ENCODE measurements around the gene COBL.

Gene COBL

DNA sequence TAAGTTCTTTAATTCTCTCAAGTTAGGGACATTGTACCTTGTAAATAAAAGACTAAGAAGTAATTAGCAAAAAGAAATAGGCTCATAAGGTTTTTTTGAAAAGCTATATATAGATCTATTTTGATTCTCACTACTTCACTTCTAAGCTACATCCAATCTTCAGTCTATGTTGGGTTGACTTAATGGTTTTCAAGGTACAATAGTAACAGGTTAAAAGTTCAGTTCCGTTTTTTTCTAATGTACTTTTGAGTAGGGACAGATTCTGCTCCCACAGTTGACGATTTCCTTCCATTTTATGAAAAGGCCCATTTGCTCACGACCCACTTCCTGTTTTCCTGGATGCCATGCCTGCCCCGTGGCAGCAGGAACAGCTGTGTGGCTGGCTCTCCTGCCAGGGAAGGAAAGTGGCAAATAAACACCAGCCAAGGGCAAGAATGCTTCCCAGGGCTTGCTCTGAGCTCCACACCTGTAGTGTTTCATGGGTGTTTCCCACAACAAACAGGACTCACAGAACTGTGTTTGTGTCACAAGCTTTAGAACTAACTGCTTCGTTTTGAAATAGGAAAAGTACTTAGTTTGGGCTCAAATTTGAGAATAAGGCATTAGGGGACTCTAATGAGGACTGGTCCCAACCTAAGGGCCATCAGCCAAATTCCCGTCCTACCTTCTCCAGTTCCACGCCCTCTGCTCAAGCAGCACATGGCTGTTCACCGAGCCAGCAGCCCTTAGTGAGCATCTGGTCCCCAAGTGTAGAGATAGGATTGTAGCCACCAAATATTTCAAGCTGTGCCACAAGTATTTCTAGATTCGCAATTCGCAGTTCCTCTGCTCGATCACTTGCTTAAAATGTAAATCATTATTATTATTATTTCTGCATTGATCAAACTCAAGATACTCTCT is 240.7 kb downstream of the COBL start:
- DNase-seq (ENCODE audit: low spot score): no peak

DNA sequence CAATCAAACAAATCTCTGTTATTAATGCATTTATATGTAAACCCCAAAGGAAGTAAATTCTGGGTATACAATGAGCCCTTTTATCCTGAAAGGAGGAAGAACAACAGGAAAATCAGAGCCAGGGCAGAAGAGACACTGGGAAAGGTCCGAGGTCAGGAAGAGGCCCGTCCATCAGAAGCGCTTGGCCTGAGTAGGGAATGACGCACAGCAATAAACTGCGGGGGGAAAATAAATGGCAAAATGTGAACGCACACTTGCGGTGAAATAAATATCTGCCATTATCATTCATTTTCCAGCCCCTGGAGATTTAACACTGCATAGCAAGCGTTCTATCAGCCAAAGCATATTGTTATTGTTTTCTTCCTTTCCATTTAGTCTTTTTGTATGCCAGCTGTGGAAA is 243.4 kb downstream of the COBL start:
- DNase-seq (ENCODE audit: low spot score): no peak

DNA sequence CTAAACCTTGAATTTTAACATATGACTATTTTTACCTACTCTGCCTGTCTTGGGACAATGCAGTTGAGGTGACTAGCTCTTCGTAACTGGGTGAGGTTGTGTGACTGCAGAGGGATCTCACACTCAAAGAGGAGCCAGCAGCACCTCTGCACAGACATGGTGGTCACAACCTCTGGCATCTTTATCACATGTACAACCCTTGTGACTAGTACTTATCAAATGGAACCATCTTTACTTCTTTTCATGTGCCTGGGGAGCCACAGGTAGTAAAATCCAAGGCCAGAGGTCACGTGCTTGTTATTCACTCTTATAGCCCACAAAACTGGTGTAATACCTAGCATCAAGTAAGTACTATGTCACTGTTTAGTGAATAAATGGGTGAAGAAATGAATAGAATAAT is 244.3 kb downstream of the COBL start:
- no peak for DNase-seq (ENCODE audit: low spot score)

DNA sequence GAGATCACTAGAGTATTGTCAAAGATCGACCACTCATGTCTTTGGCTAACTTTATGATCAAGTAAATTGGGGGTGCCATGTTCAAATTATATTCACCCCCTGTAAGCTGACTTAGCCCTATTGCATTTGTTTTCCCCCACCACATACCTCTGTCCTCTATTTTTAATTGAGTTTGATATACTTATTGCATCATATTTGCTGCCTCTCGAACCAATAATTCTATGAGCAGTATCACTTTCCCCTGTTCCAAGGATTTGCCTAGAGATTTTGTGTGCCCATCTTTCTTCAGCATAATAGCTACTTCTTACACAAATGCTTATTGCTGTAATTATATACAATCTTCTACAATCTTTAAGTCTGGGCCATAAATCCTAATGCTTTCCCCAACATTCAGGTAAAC is 245.2 kb downstream of the COBL start:
- no peak for DNase-seq (ENCODE audit: low spot score)

DNA sequence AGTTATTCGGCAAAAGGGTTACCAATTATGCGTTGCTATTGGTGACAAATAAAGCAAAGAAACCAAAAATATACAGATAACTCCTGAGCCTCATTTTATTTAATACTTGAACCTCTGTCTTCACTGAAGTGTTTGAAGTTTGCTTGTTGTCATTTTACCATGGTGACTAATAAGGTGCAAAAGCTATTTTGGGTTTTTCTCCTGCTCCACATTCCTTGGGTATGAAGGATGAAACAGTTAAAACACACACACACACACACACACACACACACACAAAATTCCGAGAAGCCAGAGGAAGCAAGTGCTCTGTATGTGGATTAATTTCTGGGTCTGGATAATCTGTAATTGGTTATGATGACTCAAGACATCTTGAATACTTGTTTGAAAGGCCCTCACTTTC is 246.5 kb downstream of the COBL start:
- DNase-seq (ENCODE audit: low spot score): no peak

DNA sequence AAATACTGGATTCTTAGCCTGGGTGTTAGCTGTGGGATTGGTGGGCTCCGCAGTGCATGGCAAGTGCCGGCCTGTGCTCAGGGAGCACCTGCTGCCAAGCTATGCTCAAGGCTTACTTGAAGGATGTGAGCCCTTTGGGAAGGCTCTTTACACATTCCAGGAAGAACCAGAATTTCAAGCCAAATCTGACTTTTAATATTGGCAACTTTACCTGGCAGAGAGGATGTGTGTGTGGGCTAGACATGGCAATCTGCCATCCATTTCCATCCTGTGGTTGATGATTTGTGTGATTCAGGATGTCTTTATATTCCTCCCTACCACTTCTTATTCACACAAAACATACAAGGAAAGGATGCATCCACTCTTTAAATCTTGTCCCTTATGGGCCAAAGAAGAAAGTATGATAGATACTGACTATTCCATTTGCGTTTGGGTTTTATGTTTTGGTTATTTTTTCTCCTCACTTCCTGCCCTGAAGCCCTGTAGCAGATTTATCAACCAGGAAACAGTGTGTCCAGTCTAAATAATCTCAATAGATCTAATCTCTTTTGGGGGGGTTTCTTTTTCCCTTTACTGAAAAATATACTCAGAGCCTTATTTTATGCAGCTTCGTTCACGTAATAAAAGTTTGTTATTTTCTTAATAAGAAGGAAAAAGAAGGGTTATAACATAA is 247.1 kb downstream of the COBL start:
- no peak for DNase-seq (ENCODE audit: low spot score)

DNA sequence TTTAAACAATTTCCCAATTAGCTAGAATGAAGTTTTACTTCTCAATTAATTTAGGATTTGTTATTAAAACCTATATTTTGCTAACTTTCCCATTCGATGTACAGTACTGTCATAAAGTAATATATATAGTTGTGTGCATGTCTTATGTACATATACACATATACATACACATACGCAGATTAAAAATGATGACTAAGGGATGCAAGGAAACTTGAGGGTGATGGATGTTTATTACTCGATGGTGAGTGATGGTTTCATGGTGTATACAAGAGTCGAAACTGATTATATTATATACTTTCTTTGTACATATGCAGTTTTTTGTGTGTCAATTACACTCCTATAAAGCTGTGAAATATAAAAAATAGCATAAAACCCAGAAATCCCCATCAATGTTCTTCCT is 248.2 kb downstream of the COBL start:
- no peak for DNase-seq (ENCODE audit: low spot score)

DNA sequence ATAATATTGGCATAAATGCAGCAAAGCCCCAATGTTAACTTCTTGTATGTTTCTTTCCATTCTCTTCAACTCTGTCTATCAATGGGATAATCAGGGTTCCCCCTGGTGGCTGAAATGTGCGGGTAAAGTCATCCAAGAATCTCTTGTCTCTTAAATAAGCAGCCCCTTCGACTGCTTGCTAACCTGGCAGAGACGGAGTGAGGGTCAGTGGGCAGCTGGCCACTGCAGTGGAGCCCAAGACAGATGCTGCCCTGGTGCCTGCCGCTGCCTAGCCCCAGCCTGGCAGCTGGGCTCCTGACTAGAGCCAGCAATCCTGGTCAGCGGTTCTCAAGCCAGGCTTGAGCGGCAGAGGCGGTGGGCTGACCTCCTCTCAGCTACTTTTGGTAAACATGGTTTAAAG is 248.9 kb downstream of the COBL start:
- DNase-seq (ENCODE audit: low spot score): peak; percentile 80

DNA sequence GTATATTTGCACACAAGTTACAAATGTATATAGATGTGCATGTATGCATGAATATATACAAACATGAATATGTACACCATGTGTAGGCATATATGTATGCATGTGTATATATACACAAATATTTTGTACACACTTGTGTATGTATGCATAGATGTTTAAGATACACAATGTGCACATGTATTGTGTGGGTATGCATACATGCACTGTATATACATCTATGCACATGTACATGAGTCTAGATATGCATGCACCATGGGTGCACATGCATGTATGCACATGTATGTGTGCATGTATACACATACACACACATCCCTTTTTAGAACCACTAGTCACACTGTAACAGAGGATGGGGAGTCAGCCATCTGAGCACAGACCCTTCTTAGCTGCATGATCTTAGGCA is 249.4 kb downstream of the COBL start:
- DNase-seq (ENCODE audit: low spot score): no peak

DNA sequence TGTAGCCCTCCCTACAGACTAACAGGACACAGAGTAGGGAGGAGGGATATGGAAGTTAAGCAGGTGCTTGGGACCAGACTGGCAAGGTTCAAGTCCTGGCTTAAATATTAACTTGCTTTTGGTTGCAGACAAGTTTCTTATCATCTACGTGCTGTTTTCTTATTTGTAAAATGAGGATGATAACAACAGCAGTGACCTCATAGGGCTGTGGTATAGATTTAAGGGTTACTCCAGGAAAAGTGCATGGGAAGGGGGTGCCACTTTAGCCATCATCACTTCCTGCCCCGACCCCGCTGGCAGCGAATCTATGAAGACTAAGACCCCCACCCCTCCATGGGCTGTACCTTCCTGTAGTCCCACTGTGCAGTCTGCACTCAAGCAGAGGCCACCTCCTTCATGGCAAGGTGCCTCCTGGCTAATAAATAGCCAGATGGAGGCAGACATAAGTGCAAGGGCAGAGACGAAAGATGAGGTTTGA is 250.2 kb downstream of the COBL start:
- DNase-seq (ENCODE audit: low spot score): no peak

DNA sequence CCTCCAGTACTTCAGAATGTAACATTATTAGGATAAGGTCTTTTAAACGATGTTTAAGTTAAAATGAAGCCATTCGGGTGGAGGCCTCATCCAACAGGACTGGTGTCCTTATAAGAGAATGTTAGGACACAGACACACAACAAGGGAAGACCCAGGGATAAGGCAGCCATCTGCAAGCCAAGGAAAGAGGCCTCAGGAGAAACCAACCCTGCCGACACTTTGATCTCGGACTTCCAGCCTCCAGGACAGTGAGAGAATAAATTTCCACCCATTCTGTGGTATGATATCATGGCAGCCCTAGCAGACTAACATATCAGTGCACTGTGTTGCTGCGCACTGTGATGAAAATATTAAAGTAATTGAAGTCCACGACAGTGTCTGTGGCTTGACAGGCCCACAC is 250.8 kb downstream of the COBL start:
- no peak for DNase-seq (ENCODE audit: low spot score)

DNA sequence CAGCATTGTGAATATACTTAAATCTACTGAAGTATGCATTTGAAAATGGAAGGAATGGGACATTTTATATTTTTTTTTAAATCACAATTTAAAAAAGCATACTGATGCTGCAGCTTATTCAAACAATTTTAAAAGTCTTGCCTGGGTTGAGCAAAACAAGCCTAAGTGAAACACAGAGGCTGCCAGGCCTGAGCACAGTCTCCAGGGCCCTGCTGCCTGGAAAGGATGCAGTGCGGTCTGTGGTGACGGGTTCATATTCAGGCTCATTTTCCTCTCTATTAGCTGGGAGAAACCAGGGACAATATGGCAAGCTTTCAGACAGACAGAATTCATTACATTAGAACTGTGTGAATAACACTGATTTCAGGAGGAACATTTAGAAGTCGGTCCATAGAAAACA is 251.9 kb downstream of the COBL start:
- DNase-seq (ENCODE audit: low spot score): no peak

DNA sequence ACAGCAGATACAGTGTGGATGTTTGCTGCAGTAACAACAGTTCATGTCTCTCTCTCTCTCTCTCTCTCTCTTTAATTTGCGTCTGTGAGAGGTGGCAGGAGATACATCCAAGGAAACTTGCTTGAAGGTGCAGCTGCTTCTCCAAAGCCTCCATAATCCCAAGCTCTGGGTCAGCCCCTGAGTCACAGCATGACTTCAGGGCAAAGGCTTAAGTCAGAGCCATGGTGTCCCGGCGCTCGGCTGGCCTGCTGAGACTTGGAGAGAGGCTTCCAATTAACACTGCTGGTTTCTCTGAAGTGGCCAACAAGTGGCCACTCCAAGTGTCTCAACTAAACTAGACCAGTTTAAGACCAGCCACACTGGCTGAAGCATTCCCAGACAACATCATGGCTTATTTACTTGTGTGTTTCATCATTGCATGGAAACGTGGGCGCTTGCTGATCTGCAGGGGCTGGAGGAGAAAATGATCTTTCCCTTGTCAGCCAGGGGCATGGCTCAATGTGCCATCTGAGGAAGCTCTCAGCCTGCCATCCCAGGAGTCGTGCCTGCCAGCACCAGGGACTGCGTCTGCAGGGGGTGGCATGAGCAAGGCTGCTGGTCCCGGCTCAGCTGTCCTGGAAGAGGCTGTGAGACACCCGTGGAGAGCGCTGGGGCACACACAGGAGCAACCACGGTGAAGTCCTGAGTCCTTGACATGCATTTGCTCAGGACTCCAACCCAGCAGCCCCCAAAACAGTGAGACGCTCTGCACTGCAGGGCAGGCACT is 254.2 kb downstream of the COBL start:
- DNase-seq (ENCODE audit: low spot score): no peak

DNA sequence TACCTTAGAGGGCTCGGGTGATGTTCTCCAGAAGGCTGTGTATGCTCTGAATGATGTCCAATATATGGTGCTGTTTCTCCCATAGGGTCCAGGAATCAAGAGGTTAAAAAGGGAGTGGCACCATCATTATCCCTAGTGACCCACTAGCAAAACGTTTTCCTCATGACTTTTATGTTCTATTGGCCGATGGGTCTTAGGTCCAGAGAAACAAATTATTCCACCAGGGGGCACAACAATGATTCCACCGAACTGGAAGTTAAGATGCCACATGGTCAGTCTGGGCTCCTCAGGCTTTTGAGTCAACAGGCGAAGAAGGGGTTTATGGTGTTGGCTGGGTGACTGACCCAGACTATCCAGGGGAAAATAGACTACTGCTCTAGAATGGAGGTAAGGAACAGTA is 256.1 kb downstream of the COBL start:
- no peak for DNase-seq (ENCODE audit: low spot score)

DNA sequence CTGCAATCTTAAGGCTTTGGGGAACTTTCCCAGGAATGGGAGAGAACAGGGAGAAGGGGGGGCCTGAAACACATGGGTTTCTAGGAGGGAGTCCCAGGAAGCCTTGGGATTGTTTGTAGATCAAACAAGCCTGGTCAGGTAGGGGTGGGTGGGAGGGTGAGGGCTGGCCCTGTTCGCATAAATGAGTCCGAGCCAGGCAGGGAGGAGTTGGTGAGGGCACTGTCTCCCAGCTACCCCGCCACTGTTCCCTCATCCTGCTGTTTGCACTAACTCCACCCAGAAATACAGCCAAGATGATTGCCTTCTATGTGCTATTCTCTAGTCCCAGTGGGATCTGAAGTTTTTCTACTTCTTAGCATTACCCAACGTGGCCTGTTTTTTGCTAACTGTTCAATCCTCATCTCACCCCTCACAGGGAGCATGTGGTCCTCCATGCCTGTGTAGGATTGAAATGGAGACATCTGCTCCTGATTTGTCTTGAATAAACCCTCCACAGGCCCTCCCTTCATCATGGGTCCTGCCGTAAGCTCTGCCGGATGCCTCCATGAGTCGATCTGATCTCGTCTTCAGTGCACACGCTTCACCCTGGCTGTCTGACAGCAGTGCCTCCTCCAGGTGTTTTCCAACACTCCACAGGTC is 257.0 kb downstream of the COBL start:
- no peak for DNase-seq (ENCODE audit: low spot score)

DNA sequence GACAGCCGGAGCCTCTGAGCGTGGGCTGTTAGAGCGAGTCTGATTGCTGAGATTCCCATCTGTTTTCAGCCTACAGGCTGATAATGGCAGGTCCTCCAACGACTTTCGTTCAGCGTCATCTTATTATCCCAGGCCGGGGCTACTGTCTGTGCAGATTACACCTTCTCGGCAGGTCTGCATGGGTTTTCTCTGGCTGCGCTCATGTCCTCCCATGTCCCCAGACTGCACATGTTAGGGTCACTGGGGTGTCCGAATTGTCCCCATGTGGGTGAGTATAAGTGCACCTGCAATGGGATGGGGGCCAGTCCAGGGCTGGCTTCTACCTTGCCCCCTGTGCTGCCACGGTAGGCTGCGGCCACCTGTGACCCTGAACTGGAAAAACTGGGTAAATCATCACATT is 257.8 kb downstream of the COBL start:
- DNase-seq (ENCODE audit: low spot score): no peak

DNA sequence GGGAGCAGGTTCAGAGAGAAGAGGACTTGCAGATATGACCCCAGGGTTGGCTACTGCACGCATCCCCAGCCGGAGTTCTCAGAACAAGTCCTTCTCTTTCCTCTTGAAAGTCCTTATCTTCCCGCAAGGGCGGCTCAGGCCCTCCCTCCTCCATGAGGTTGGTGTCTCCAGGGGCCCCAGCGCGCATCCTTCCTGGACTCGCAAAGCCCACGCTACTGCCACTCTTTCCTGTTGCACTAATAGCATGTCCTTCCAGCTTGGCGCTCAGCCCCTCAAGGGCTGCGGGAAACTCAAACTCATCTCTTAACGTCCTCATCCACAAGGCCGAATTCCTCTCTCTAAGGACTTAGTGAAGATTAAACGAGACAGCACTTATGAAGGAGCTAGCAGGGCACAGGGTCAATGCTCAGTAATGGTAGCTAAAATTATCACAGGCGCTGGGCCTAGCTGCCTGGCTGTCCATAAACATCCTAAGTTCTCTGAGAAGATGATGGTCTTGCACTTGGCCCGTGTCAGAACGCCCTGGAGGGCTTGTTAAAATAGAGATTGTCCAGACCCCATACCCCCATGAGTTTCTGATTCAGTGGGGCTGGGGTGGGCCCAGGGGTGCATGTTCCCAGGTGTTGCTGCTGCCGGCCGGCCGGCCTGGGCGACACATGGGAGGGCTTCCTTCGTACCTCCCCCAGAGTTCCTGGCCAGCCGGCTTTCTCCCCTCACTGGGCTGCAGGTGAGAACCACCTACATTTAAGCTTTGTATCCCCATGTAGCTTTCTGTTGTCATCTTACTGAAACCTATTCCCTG is 261.4 kb downstream of the COBL start:
- no peak for DNase-seq (ENCODE audit: low spot score)

DNA sequence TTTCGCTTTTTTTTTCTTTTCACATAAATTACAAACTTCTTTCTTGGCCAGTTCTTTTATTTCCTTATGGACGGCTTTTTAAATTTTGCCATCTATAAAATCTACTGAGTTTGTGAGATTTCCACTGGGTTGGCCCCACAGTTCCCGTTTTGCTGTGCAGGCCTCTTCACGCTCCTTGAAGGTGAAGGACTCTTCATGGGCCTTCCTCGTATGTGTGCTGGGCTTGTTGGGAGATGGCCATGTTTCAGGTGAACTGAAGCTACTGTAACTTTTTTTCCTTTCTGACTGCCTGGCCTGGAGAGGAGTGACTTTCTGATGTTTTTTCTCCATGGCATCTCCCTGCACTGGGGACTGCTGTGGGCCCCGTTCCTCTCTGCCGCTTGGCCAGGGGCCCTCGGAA is 262.4 kb downstream of the COBL start:
- no peak for DNase-seq (ENCODE audit: low spot score)

DNA sequence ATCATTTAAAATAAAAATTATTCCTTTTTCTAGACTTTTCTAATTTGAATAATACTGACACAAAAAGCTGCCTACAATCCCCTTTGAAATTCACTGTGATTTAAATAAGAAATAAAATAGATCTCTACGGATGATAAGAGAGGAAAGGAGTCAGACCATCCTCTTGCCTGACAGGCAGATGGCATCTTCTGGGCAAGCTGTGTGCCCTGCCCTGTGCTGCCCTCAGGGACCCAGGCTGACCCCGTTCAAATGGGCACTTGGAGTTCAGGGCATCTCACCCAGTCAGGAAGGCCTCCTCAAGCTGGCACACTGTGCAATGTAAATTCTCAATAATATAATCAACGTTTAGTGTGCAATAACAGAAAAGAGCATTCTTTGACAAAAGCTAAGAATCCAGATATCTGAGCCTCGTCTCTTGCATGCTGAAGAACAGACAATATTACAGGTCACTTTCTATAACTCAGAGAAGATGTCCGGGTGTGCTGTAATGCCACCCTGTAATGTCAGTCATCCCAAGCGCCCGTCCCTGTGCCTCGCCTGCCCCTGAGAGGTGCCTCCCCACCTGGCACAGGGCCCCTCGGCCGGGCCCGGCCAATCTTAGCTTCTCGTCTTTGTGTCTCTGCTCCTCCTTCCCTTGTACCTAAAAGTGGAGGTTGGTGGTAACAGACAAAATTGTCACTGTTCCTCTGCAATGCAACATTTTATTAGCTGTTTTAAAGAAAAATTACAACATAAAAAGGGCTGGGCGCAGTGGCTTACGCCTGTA is 263.3 kb downstream of the COBL start:
- DNase-seq (ENCODE audit: low spot score): no peak

DNA sequence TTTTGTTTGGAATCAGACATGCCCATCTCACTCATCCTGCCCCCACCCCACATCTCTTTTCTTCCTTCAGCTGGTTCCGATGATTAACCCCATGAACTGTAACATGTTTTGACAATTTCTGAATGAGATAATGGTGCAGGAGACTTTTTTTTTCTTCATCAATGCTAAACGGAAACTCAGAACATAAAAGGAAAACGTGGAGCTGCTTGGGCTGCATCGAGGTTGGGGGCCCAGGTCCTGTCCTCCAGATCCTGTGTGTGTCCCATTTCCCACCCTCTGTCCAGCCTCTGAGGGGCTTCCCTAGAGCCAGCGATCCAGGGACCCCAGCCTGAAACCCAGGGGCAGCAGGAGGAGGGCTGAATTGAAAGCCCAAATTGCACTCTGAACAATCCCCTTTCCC is 270.1 kb downstream of the COBL start:
- no peak for DNase-seq (ENCODE audit: low spot score)

DNA sequence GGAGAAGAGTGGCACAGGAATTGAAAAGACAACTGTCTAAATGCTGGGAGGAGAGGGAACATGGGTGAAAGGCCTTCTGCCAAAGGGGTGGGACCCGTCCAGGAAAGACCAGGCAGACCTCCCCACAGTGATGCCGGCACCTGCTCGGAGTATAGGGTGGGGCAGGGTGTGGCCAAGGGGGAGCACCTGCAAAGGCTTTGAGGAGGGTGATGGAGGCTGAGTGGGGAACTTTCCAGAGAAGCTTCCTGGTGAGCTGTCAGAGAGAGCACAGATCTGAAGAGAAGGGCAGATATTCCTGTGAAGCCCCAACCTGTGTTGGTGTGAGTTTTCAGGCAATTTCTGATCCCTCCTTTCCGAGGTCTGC is 270.5 kb downstream of the COBL start:
- DNase-seq (ENCODE audit: low spot score): no peak
